SU-DHL-6 (cell line): ENCODE data around the gene FAM13C.

Experiments
- CTCF ChIP-seq: fragments of 200-600 bp; sonication (generic); IDR thresholded peaks from one replicate; pipeline ENCODE4 v1.5.1; 2017; ENCODE audit warnings: antibody characterized with exemption, mild to moderate bottlenecking, low read length, moderate library complexity; ENCODE audit not compliant: insufficient read depth, poor library complexity, severe bottlenecking
- EZH2phosphoT487 ChIP-seq: fragments of 200-600 bp; sonication (generic), shearing (Covaris generic); conservative IDR thresholded peaks from 2 replicates; pipeline ENCODE4 v1.6.1; 2018; ENCODE audit warnings: mild to moderate bottlenecking, antibody characterized with exemption, low read length, moderate library complexity, mixed read lengths

GRCh38 chr10:59276919-59277318 lies 85.4 kb downstream of the FAM13C start:
- no peak for TF ChIP-seq CTCF
- no peak for TF ChIP-seq EZH2phosphoT487
